ENCODE measurements around the gene DENND6B. TPM values are rescaled to one million over a fixed set of nuclear protein-coding genes. Genes with fewer than 3 reads are reported as not detected.

DENND6B gene
- total and polyA plus RNA-seq, 2 of the 13 experiments (the other 11 are each of a cell fraction or from before 2014, with no cell fraction given): 0.95 to 3.8 TPM

DNA sequence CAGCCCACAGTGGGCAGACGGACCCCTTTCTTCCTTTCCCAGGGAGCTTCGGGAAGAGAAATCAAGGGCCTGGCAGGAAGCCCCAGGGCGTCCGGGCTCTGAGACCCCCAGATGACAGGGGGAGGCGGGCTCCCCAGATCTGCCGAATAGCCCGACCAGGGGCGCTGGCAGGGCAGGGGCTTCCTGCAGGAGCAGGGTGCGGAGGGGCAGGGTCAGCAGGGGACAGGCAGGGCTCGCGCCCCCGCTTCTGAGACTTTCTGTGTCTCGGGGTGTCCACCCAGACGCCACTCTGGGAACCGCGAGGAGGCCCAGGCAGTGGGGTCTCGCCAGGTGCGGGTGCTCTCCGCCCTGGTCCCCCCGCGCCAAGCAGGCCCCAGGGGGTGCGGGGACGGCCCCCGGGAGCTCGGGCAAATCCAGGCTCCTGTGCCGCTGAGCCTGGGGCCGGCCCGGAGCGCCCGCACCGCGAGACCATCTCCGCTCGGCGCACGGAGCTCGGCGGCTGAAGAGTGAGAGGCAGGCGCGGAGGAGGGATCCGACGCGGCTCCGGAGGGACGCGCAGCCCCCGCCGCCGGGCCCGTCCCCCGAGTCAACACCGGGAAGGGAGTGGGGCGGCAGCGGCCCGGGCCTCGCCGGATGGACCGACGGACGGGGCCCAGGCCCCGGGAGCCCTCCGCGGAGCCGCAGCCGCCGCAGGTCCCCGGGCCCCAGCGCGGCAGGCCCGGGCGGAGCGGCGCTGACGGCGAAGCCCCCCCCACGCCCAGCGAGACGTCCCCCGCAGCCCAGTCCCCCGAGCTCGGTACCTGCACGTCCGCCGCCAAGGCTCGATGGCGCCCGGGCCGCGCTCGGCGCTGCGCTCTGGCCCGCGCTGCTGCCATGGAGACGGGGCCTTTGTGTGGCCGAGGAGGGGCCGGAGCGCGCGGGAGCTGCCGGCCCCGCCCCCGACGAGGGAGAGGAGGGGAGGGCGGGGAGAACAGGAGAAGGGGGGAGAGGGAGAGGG lies 19.8 kb downstream of the DENND6B start, which contains the start of gene PLXNB2 (continued):
- TF ChIP-seq, protein P1, sequence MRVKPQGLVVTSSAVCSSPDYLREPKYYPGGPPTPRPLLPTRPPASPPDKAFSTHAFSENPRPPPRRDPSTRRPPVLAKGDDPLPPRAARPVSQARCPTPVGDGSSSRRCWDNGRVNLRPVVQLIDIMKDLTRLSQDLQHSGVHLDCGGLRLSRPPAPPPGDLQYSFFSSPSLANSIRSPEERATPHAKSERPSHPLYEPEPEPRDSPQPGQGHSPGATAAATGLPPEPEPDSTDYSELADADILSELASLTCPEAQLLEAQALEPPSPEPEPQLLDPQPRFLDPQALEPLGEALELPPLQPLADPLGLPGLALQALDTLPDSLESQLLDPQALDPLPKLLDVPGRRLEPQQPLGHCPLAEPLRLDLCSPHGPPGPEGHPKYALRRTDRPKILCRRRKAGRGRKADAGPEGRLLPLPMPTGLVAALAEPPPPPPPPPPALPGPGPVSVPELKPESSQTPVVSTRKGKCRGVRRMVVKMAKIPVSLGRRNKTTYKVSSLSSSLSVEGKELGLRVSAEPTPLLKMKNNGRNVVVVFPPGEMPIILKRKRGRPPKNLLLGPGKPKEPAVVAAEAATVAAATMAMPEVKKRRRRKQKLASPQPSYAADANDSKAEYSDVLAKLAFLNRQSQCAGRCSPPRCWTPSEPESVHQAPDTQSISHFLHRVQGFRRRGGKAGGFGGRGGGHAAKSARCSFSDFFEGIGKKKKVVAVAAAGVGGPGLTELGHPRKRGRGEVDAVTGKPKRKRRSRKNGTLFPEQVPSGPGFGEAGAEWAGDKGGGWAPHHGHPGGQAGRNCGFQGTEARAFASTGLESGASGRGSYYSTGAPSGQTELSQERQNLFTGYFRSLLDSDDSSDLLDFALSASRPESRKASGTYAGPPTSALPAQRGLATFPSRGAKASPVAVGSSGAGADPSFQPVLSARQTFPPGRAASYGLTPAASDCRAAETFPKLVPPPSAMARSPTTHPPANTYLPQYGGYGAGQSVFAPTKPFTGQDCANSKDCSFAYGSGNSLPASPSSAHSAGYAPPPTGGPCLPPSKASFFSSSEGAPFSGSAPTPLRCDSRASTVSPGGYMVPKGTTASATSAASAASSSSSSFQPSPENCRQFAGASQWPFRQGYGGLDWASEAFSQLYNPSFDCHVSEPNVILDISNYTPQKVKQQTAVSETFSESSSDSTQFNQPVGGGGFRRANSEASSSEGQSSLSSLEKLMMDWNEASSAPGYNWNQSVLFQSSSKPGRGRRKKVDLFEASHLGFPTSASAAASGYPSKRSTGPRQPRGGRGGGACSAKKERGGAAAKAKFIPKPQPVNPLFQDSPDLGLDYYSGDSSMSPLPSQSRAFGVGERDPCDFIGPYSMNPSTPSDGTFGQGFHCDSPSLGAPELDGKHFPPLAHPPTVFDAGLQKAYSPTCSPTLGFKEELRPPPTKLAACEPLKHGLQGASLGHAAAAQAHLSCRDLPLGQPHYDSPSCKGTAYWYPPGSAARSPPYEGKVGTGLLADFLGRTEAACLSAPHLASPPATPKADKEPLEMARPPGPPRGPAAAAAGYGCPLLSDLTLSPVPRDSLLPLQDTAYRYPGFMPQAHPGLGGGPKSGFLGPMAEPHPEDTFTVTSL (CRISPR knock-in tag; IDR thresholded peaks at IDR 0.05; ENCODE audit: borderline replicate concordance): no peak
- TF ChIP-seq ZNF775 (CRISPR knock-in tag; IDR thresholded peaks at IDR 0.05; ENCODE audit: borderline replicate concordance) (no peak), MED1 (CRISPR knock-in tag; IDR thresholded peaks at IDR 0.05) (no peak), ZNF30 (CRISPR knock-in tag; IDR thresholded peaks at IDR 0.05) (no peak), ZNF263 (CRISPR knock-in tag; IDR thresholded peaks at IDR 0.05) (no peak), ISL2 (CRISPR knock-in tag; IDR thresholded peaks at IDR 0.05) (no peak), ZSCAN21 (CRISPR knock-in tag; IDR thresholded peaks at IDR 0.05; ENCODE audit: borderline replicate concordance) (no peak), ZBTB20 (CRISPR knock-in tag; IDR thresholded peaks at IDR 0.05; ENCODE audit: borderline replicate concordance, low read depth) (no peak; the same call in 1 of the 2 replicates), HES4 (CRISPR knock-in tag; IDR thresholded peaks at IDR 0.05; ENCODE audit: borderline replicate concordance) (peak; percentile 51; the same call in 1 of the 2 replicates), ZC3H4 (CRISPR knock-in tag; IDR thresholded peaks at IDR 0.05; ENCODE audit: borderline replicate concordance) (no peak), ARNTL (CRISPR knock-in tag; IDR thresholded peaks at IDR 0.05) (no peak), ZNF704 (CRISPR knock-in tag; IDR thresholded peaks at IDR 0.05; ENCODE audit: borderline replicate concordance) (no peak), TFAP4 (IDR thresholded peaks at IDR 0.05; ENCODE audit: borderline replicate concordance, low read depth) (no peak), GRHL1 (CRISPR knock-in tag; conservative IDR thresholded peaks at IDR 0.05) (no peak), TEAD2 (CRISPR knock-in tag; IDR thresholded peaks at IDR 0.05) (no peak), DR1 (CRISPR knock-in tag; IDR thresholded peaks at IDR 0.05) (no peak), NFE2 (CRISPR knock-in tag; IDR thresholded peaks at IDR 0.05) (no peak)
- TF ChIP-seq, protein P2, sequence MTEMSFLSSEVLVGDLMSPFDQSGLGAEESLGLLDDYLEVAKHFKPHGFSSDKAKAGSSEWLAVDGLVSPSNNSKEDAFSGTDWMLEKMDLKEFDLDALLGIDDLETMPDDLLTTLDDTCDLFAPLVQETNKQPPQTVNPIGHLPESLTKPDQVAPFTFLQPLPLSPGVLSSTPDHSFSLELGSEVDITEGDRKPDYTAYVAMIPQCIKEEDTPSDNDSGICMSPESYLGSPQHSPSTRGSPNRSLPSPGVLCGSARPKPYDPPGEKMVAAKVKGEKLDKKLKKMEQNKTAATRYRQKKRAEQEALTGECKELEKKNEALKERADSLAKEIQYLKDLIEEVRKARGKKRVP (CRISPR knock-in tag; IDR thresholded peaks at IDR 0.05): no peak

All from HepG2 (cell line).